DMS114 treated with DMSO at 0.1 percent for 48 hours (cell line): ENCODE measurements around the gene TSPAN4.

ENCODE experiments used
- DNase-seq: peaks from one replicate; lab custom pipeline; 2025; ENCODE audit not compliant: unreplicated experiment; lab: John Stamatoyannopoulos, UW

TSPAN4 gene

DNA sequence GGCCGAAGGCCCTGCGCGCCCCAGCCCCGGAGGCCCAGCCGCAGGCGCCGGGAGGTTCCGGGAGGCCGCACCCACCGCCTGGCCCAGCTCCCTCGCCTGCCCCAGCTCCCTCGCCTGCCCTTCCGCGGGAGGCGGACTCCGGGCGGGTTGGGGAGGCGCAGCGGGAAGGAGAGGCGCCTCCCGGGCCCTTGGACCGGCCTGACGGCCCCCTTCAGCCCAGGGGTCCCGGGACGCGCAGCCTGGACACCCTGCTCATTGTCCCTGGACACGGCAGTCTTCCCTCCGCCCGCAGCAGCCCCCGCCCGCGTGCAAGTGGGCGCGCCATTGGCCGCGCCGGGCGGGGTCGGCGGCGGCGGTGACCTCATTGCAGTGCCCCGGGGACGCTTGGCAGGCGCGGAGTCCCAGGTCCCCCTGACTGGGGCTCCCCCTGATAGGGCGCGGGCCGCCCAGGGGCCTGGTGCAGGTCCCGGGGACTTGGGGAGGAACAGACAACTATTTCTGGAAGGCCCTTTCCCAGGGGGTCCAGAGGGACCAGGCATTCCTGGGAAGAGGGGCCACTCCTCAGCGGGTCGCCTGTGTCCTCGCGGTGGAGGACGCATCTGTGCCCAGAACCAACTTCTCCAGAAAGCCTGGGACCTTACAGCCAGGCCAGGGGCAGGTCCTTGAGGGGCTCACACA lies 9.4 kb upstream of the TSPAN4 start:
- no peak for DNase-seq

DNA sequence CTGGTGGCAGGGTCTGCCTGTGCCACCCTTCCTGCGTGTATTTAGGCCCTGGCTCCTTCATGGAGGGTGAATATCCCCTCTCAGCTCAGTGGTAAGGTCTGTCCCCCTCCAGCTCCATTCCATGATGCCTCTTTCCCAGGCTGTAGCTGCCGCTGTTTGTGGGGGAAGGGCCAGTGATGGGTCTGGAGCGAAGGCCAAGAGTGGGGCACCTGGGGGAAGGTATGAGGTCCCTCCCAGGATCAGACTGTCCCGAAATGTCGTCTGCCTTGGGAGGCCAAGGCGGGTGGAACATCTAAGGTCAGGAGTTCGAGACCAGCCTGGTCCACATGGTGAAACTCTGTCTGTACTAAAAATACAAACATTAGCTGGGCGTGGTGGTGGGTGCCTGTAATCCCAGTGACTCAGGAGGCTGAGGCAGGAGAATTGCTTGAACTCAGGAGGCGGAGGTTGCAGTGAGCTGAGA lies 8.8 kb upstream of the TSPAN4 start:
- DNase-seq, result no peak

DNA sequence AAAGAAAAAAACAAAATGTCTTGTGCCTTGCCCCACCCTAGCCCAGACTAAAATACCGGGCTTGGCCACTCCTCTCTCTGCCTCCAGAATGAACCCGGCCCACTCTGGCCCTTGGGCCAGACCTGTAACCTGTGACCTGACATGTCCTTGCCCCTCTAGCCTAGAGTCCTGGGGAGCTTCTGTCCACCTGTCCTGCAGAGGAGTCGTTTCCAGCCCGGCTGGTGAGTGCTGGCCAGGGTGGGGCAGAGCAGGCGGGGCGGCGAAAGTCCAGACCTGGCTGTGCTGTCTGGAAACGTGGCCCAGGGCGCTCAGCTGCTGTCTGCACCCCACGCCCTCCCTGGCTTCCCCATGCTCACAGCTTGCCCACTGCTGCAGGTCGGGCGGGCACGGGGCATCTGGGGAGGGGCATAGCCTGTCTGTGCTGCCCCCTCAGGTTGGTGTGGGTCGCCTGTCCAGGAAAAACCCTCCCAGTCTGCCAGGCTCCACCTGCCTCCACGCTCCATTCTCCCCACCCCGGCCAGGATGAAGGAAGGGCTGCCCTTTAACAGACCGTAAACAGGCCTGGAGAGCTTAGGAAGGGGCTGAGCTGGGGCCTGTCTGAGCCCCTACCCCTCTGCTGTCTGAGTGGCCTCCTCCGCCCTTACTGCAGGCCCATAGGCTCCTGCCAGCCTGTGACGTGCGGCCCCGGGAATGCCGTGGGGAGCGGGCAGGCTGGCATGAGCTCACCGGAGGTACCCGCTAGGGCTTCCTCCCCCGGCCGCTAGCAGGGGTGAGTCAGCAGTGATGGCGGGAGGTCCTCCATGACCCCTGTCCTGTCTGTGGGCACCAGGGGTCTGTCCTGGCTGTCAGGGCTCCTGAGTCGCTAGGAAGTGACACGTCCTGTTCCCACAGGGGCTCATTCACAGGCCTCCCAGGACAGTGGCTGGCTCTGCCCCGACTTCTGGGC lies 8.0 kb upstream of the TSPAN4 start:
- DNase-seq, result no peak

DNA sequence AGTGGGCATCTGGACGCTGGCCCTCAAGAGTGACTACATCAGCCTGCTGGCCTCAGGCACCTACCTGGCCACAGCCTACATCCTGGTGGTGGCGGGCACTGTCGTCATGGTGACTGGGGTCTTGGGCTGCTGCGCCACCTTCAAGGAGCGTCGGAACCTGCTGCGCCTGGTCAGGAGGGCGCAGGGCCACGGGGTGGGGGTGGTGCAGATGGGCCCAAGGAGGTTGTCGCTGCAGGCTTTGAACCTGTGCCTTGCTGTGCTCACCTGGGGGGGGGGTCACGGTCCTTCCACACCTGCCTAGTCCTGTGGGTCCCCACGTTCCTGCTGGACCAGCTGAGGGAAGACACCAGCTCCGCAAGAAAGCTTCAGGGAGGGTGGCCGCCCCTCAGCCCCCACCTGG lies 6.4 kb upstream of the TSPAN4 start:
- no peak for DNase-seq

DNA sequence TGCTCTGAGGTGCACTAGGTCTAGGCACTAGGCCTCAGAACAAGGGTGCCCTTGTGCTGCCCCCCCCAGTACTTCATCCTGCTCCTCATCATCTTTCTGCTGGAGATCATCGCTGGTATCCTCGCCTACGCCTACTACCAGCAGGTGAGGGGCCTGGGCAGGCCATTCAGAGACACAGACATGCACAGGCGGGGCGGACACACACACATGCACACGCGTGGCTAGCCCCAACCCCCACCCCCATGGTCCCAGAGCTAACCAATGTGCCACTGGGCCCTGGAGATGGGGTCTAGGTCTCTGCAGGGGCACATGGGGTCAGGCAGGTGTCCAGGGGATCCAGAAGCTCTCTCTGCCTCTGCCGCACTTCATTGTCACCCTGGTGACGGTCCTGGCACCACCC lies 6.0 kb upstream of the TSPAN4 start:
- DNase-seq, result no peak

DNA sequence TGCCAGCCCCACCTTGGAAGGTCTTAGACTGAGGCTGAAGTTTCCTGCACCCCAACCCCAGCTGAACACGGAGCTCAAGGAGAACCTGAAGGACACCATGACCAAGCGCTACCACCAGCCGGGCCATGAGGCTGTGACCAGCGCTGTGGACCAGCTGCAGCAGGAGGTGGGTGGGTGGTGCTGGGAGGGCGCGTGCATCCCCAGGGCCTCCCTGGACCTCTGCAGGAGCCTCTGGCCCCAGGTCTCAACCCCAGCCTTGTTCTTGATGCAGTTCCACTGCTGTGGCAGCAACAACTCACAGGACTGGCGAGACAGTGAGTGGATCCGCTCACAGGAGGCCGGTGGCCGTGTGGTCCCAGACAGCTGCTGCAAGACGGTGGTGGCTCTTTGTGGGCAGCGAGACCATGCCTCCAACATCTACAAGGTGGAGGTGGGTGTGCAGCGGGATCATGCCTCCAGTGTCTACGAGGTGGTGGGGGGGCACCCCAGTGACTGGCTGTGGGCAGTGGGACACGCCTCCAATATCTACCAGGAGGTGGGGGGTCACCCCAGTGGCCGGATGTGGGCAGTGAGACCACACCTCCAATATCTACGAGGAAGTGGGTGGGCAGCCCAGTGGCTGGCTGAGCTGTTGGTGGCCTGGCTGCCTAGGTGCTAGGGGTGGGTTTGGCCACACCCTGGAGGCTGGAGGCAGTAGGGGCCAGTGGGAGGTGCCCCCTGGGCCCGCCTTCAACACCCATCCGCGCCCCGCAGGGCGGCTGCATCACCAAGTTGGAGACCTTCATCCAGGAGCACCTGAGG lies 5.3 kb upstream of the TSPAN4 start:
- DNase-seq, result no peak

DNA sequence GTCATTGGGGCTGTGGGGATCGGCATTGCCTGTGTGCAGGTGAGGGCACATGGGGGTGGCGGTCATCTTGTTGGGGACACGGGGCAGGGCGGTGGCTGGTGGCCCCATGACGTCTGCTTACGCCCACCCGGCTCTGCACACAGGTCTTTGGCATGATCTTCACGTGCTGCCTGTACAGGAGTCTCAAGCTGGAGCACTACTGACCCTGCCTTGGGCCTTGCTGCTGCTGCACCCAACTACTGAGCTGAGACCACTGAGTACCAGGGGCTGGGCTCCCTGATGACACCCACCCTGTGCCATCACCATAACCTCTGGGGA lies 4.7 kb upstream of the TSPAN4 start:
- no peak for DNase-seq

DNA sequence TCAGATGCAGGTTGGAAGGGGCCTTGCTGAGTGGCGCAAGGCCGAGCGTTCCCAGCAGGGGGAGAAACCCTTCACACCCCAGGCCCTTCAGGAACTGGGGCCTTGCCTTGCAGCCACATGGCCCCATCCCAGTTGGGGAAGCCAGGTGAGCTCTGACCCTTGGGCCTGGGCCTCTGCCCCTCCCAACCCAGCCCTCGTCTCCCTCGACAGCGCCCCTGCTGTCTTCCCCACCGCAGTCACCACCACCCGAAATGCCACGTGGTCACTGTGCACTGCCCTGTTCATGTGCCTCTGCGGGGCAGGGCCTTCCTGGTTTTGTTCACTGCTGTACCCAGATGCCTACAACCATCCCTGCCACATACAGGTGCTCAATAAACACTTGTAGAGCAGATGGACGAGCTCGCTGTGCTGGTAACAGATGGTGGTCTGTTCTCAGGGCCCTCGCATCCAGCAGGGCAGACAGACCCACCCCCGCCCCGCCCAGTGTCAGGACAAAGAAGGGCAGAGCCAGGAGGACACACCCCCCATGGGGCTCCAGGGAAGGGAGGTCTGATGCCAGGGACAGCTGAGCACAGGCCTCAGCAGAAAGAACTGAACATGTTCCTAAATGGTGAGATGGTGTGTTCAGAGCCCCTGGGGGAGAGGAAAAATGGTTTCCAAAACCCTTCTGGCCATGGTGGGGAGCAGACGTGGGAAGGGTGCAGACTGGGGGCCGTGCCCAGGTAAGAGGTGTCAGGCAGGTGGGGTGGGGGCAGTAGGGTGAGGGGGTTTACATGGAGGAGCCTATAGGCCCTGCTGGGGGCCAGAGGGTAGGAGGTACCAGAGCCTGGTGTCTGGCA lies 4.0 kb upstream of the TSPAN4 start:
- no peak for DNase-seq

DNA sequence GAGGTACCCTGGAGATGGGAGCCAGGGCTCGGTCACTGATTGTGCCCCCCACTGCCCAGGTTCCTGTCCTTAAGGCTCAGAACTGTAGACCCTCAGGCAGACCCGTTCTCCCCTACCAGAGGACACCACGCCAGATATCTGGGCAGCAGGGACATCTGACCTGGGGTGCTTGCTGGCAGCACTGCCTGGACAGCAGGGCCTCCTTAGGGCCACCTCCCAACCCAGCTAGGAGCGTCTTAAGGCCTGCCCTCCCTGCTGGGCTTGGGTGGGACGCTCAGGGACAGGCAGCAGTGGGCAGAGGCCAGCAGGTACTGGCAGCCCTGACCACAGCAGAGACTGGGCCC lies 3.4 kb upstream of the TSPAN4 start:
- DNase-seq, result no peak

DNA sequence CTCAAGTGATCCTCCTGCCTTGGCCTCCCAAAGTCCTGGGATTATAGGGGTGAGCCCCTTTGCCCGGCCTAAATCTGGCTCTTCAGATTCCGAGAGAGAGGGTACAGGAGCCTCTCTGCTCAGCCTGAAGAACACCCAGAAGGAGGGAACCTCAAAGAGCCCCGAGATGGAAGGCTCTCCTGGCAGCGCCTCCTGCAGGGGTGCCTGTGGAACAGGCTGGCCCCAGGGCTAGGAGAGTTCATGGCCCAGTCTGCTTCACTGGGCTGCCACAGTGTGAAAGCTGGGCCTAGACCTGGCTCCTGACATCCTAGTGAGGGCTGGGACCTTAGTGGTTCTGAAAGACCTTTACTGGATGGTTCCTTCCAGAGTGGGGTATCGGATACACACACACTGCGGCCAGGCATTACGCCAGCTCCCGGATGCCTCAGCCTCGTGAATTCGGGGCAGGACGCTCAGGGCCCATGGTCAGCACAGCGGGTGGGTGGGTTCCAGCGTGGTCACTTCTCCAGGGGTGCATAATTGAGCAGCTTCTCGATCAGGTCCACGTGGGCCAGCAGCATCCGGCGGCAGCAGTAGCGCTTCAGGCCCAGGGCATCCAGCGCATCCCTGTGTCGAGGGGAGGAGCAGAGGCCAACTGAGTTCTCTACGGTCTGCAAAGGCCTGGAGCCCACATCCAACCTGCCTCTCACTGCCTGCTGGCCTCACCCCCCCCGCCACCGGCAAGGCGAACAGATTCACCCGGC lies 2.6 kb upstream of the TSPAN4 start:
- no peak for DNase-seq

DNA sequence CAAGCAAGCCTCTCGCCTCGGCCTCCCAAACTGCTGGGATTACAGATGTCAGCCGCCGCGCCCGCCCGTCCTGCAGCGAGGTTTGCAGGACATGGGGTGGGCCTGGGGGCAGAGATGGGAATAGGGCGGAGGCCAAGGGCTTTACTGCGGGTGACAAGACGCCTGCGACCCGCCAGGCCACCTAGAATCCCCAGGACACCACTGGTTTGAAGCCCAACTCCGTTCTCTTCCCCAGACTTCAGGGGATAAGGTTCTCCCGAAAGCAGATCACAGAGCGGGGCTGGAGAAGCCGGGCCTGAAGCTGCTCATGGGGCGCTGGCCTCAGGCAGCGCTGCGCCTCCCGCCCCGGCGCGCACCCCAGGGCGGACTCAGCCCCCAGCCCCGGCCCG lies 677 bp upstream of the TSPAN4 start:
- DNase-seq, result no peak

DNA sequence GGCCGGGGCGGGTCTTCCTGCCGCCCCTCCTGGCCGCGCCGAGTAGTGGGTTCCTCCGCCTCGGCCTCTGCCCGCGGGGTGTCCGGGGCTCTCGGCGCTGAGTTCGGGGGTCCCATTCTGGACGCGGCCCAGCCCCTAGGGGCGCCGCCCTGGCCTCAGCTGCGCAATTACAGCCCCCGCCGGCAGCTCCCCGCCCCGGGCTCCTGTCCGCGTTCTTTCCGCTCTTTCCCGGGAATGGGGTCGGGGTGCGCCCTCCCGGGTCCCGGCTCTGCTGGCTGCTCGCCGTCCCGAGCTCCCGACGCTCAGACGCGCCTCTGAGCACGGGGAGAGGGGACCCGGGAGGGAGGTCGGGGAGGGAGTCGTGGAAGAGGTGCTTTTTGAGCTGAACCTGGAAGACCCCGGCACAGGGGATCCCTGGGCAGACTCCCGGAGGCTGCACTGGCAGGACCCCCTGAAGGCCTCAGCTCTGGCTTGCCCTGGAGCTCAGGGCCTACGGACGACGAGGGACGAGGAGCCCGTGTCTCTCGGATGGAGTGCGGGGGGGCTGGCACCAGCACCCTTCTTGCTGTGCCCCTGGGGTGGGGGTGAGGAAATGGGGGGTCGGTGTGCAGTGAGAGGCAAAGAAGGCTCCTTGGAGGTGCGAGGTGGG lies 558 bp downstream of the TSPAN4 start:
- no peak for DNase-seq

DNA sequence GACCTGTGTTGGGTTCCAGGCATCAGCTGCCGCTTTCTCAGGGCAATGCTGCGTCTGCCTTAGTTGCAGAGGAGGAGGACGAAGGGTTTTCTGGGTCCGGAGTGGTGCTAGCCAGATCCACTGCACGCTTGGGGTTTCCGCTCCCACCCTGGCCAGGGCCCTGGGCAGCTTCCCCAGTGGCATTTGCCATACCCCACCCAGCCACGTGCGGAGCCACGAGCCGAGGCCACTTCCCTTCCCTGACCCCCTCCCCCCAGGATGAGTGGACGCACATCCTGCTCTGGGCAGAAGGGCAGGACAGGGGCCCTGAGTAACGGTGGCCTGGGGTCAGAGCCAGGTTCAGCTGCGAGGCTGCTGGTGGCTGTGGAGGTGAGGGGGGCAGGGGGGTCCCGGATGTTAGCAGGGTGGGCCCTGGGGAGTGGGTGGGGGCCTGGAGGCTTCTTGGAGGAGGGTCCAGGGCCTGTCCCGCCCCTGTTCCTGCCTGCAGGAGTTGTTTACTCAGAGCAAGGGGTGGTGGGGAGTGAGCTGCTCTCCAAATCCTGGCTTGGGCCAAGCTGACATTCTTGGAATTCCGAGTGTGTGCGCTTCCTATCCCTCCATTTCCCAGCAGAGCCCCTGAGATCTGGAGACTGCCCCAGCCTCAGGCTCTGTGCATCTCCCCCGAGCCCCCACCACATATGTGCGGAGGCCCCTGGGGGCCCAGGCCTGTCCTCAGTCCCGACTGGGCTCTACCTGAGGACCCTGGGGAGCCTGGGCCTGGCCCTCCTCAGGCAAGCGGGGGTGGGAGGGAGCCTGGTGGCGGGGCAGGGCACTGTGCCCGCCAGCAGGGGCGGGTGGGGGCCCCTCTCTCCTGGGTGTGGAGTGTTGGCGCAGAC lies 1.4 kb downstream of the TSPAN4 start:
- no peak for DNase-seq

DNA sequence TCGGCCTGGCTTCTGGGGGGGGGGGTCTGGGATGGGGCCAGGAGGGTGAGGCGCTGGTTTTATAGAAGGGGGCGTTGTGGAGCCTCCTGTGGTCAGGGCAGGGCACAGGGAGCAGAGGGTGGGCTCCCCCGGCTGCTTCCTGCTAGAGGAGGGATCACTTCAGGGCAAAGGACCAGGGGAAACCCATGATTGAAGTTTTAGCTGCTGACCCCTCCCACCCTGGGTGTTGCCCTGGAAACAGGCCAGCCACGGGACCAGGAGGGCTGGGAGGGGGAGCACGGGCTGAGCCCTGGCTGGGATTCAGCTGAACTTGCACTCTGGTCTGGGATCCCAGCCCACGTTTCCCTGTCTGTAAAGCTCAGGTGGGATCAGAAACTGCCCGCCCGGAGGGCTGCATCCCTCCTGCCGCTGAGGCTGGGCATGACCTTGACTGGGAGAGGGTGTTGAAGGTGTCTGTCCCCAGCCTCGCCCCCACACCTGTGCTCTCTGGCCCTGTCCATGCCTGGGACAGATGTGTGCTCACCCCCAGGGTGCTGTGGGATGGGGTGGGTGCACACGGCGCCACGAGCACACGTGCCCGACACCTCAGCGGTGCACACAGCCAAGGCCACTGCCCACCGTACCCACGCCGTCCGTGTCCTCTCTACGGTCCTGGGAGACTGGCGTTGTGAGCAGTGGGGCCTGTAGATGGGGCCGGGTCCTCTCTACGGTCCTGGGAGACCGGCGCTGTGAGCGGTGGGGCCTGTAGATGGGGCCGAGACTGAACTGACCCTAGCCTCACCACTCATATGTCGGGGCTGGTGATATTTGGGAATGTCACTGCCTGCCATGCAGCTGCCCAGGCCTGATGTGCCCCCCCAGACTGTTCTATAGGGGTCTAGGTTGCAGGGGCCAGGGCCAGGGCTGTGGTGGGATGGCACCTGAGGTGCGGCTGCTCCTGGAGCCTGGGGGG lies 2.3 kb downstream of the TSPAN4 start:
- DNase-seq, result no peak

DNA sequence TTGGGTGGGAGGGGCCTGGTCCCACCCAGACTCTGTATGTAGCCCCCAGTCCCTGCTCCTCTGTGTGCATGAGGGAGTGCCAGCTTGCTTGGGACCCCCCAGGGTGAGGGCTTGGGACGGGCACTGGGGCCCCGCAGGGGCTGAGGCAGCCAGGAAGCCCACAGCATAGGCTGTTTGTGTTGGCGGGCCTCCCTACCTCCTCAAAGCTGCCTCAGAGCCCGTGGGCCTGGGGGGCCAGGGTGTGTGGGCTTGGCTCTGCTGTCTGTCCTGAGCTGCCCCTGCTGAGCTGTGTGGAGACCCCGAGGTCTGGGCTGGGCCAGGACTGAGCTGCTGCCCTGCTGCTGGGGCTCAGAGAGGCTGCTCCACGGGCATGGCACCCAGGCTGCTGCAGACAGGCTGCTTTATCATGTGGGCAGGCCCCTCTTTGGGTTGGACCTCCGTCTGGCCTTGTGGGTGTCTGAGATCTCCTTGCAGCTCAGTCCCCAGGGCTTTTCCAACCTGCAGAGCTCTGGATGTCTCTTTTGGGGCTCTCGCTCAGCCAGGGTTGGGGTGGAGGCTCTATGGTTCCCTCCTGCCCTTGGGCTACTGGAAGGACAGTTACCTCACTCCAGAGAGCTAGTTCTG lies 3.3 kb downstream of the TSPAN4 start:
- no peak for DNase-seq

DNA sequence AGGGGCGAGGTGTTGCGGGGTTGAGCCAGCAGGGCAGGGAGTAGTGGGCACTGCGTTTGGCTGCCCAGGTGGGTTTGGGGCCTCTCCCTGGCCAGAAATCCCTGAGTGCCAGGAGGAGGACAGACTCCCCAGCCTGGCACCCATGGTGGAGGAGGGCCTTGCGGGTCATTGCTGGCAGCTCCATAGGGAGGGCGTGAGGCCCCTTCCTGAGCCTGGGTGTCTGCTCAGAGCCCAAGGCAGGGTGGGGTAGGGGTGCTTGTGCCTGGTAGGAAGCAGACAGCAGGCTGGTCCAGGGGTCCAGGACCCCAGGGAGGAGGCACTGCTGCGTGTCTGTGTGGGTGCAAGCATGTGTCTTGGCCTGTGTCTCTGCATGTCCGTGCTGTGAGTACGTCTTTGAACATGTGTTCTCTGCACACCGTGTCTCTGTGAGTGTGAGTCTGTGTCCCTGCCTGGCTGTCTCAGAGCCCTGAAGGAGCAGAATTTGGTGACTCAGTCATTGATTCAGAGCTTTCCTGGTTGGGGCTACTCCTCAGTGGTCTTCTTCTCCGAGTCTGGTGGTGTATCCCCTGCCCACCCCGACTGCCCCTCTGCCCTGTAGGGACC lies 3.9 kb downstream of the TSPAN4 start:
- DNase-seq, result no peak

DNA sequence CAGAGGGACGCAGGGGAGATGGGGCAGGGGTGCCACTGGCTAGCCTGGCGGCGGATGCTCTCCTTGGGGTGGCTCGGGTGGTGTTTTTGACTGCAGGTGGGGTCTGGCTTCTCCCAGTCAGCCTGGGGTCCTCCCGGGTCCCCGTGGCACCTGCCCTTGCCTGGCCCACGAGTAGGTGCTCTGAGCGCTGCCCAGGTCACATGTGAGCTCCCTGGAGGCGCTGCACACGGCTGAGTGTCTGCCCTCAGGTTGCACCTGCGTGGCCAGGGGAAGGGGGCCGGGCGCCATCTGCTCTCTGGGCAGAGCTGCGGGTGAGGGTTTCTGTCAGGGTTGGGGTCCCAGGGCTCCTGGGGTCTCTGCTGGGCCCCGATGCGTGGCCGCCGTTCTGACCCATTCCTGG lies 5.2 kb downstream of the TSPAN4 start:
- no peak for DNase-seq
